HG03139 (cell line): Measurements from ENCODE around the gene EMP3.
"Not testable (repeated sequence)": the region's sequence is repeated elsewhere in the genome, so short reads cannot be mapped to it uniquely, and the experiment has no call there.

ENCODE experiments used
- ATAC-seq: cut with Tn5 transposase; IDR thresholded peaks from one replicate; pipeline ENCODE4 v1.9.1; 2021; ENCODE audit not compliant: unreplicated experiment

Gene EMP3, protein sequence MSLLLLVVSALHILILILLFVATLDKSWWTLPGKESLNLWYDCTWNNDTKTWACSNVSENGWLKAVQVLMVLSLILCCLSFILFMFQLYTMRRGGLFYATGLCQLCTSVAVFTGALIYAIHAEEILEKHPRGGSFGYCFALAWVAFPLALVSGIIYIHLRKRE

GRCh38 chr19:48325265-48325910, at the start of gene EMP3:
Gene EMP3 (plus strand): TSS chr19:48325552. CDS start chr19:48326845, 1,293 bp downstream.
- ATAC-seq: no peak

DNA sequence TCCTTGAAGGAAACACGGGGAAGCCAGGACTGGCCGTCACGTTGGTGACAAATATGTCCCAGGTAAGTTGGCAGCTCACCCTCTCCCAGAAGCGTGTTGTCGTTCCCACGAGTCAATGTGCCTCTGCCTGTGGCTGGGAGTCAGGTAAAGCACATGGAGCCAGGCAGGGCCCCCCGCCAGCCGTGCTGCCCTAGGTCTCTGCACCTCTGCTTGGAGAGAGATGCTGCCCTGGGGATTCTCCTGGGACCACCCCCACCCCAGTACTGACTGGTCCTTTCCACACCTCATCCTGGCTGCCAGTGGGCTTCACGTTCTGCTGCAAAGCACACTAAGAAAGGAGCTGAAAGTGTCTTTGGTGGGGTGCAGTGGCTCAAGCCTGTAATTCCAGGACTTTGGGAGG, 45.6 kb upstream of the EMP3 start:
- no peak for ATAC-seq

DNA sequence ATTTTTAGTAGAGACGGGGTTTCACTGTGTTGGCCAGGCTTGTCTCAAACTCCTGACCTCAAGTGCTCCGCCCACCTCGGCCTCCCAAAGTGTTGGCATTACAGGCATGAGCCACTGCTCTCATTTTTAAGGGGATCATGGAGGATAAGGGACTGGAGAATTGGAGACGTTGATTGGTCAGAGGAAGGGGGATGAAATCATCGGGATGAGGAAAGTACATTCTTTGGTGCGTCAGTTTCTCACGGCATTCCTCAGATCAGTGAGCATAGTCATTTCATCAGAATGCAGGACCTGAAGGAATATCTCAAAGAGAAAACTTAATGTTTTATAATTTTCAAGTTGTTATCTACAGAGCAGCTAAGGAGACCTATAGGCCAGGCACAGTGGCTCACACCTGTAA, 41.4 kb upstream of the EMP3 start:
- no peak for ATAC-seq

DNA sequence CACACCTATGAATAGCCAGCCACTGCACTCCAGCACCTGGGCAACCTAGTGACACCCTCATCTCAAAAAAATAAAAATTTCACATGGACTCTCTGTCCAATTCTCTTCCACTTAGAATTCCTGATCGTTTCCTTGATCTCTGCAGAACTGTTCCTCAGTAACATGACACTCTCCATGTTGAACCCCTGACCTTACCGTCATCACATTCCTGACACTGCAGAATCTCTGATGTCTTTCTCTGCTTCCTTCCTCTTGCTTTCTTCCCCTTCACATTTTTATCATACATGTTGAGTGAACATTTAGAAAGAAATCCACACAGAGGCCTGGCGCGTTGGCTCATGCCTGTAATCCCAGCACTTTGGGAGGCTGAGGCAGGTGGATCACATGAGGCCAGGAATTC, 40.5 kb upstream of the EMP3 start:
- ATAC-seq: no peak

- no peak for ATAC-seq
Observed at GRCh38 chr19:48287748-48288147, 37.6 kb upstream of the EMP3 start.

GRCh38 chr19:48290401-48290770, 35.0 kb upstream of the EMP3 start:
- ATAC-seq: no peak

GRCh38 chr19:48290771-48291488, 34.4 kb upstream of the EMP3 start:
- no peak for ATAC-seq

DNA sequence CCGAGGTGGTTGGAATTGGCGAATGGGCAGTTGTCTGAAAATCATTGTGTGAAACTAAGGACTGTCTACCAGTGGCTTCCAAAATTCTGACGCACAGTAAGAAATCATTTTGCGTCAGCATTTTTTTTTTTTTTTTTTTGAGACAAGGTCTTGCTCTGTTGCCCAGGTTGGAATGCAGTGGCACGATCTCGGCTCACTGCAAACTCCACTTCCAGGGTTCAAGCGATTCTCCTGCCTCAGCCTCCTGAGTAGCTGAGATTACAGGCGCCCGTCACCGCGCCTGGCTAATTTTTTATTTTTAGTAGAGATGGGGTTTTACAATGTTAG, 33.9 kb upstream of the EMP3 start:
- not testable (repeated sequence) for ATAC-seq

DNA sequence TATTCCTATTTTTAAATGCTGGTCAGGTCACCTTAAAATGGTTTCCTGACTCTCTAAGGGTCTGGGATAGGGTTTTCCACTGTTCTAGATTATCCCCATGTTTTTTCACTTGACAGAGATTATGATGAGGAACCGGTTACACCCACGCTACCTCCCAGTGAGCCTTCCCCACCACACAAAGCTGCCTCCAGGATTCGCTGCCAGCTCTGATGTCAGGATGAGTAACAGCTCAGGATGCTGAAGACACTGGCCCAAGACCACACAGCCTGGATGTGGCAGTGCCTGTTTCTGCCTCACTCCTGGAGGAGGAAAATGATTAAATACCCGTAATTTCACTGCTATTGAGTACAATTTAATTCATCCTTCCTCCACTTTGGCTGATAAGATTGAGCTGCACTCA, 32.6 kb upstream of the EMP3 start:
- no peak for ATAC-seq

- ATAC-seq: no peak
Observed at GRCh38 chr19:48295458-48295857, 29.9 kb upstream of the EMP3 start.

DNA sequence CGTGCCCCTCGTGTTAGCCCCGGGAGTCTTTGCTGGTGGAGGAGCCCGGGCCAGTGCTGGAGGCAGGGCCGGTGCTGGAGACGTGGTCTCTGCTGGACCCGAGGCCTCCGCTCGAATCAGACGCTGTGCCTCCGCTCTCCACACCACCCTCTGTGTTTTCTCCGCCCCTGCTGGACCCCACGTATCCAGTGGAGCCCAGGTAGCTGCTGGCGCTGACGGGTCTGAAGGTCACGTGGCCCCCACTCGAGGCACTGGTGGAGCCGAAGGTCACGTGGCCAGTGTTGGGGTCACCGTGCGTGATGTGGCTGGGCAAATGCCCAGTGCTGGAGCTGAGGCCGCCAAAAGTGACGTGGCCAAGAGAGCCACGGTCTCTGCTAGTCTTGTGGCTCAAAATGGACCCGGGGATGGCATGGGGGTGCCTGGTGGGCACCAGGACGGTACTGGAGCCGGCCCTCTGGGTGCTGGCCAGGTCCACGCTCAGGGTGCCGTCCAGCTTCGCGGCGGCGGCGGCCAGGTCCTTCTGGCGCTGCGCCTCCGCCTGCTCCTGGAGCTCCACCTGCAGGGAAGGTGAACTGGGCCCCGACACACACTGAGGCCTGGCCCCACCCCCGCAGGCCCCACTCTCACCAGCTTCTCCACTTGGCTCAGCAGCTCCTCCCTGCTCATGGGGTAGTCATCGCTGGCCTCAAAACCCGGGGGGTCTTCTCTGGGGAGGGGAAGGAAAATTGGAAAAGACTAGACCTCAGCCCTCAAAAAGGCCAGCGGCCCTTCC, 28.2 kb upstream of the EMP3 start:
- no peak for ATAC-seq

- no peak for ATAC-seq
Observed at GRCh38 chr19:48297975-48298374, 27.4 kb upstream of the EMP3 start.

GRCh38 chr19:48301886-48302599, 23.3 kb upstream of the EMP3 start:
- no peak for ATAC-seq

GRCh38 chr19:48302600-48302959, 22.8 kb upstream of the EMP3 start:
- no peak for ATAC-seq

- no peak for ATAC-seq
Observed at GRCh38 chr19:48303367-48303766, 22.0 kb upstream of the EMP3 start.

GRCh38 chr19:48303866-48304265, 21.5 kb upstream of the EMP3 start:
- no peak for ATAC-seq

GRCh38 chr19:48308631-48309586, 16.4 kb upstream of the EMP3 start:
- ATAC-seq: no peak

DNA sequence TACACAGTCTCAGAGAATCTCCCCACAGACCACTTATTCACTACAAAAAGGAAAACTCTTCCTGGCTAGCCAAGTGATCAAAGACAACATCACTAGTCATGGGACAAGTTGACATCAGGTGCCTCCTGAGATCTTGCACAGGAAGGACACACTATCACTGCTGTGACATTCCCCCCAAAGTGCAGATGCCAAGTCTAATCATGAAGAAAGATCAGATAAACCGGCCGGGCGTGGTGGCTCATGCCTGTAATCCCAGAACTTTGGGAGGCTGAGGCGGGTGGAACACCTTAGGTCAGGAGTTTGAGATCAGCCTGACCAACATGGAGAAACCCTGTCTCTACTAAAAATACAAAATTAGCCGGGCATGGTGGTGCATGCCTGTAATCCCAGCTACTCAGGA, 15.6 kb upstream of the EMP3 start:
- ATAC-seq: not testable (repeated sequence)

DNA sequence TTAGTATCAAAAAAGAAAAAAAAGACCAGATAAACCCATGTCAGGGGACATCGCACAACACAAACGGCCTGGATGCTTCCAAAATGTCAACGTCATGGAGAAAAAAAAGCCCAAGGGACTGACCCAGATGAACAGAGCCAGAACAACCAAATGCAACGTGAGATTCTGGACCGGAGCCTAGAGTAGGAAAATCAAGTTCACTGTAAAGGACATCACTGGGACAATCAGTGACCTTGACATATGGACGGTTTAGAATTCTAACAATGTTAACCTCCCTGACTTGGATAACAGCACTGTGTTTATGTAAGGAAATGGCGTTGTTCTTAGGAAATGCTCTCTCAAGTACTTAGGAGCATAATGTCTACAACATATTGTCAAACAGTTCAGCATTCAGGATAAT, 15.1 kb upstream of the EMP3 start:
- ATAC-seq: no peak

DNA sequence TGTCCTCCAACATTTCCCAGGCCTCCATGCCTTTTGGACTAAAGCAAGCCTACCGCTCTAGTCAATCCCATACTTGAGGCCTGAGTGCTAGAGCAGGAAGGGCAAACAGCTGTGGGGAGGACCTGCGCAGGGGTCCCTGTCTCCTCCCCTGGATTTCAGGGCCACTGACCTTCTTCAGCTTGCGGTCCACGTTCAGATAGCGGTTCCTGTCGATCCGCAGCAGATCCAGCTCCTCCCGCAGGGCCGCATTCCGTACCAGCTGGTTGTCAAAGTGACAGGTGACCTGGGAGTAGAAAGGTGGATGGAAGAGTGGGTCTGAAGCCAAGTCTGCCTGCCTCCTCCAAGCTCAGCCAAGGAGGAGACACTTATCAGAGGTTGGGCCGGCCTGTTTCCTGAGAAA, 14.0 kb upstream of the EMP3 start:
- ATAC-seq: no peak
